HG03097 (cell line): ENCODE data around the gene SLC7A14.

Experiments used
- ATAC-seq: cut with Tn5 transposase; IDR thresholded peaks from one replicate; pipeline ENCODE4 v1.9.1; 2021; ENCODE audit not compliant: unreplicated experiment, low FRiP score

SLC7A14 gene

GRCh38 chr3:170542704-170543103, 43.2 kb downstream of the SLC7A14 start:
- no peak for ATAC-seq

- no peak for ATAC-seq
These were observed 46.0 kb downstream of the SLC7A14 start for GRCh38 chr3:170539897-170540296.

- no peak for ATAC-seq
These were observed 49.2 kb downstream of the SLC7A14 start for GRCh38 chr3:170536712-170537111.

- no peak for ATAC-seq
These were observed 51.6 kb downstream of the SLC7A14 start for GRCh38 chr3:170534227-170534626.

- no peak for ATAC-seq
These were observed 53.3 kb downstream of the SLC7A14 start for GRCh38 chr3:170532573-170532972.

- ATAC-seq = no peak
These were observed 54.1 kb downstream of the SLC7A14 start for GRCh38 chr3:170531657-170532335.

- ATAC-seq = no peak
These were observed 54.8 kb downstream of the SLC7A14 start for GRCh38 chr3:170531054-170531453.

- ATAC-seq = no peak
These were observed 56.0 kb downstream of the SLC7A14 start for GRCh38 chr3:170529912-170530311.

GRCh38 chr3:170529346-170529745, 56.5 kb downstream of the SLC7A14 start:
- ATAC-seq = no peak

- no peak for ATAC-seq
These were observed 57.1 kb downstream of the SLC7A14 start for GRCh38 chr3:170528726-170529125.

GRCh38 chr3:170524073-170524472, 61.8 kb downstream of the SLC7A14 start:
- ATAC-seq = no peak

- ATAC-seq = no peak
These were observed 62.6 kb downstream of the SLC7A14 start for GRCh38 chr3:170523248-170523647.

- no peak for ATAC-seq
These were observed 63.7 kb downstream of the SLC7A14 start for GRCh38 chr3:170522201-170522600.

- no peak for ATAC-seq
These were observed 64.9 kb downstream of the SLC7A14 start for GRCh38 chr3:170520996-170521395.

GRCh38 chr3:170517242-170517945, 68.5 kb downstream of the SLC7A14 start:
- ATAC-seq = no peak

- no peak for ATAC-seq
These were observed 72.2 kb downstream of the SLC7A14 start for GRCh38 chr3:170513642-170514041.

- no peak for ATAC-seq
These were observed 74.5 kb downstream of the SLC7A14 start for GRCh38 chr3:170511371-170511770.

- no peak for ATAC-seq
These were observed 77.0 kb downstream of the SLC7A14 start for GRCh38 chr3:170508839-170509238.

- no peak for ATAC-seq
These were observed 77.6 kb downstream of the SLC7A14 start for GRCh38 chr3:170508291-170508690.

- no peak for ATAC-seq
These were observed 78.8 kb downstream of the SLC7A14 start for GRCh38 chr3:170507063-170507462.

- ATAC-seq = no peak
These were observed 79.3 kb downstream of the SLC7A14 start for GRCh38 chr3:170506556-170506955.

GRCh38 chr3:170502297-170502696, 83.6 kb downstream of the SLC7A14 start:
- no peak for ATAC-seq
